Fibroblast of lung (primary cell): Measurements from ENCODE around the gene TGFB3. TPM values are rescaled to one million over a fixed set of nuclear protein-coding genes. Genes with fewer than 3 reads are reported as not detected.

Experiments
- DNase-seq, 2 donors: peaks; one replicate each; pipeline versions ENCODE4 v3.0.0 to v3.0.0-alpha.2; 2010; ENCODE audit warnings: low read depth in 2 of 2
- H2AFZ ChIP-seq: 2 replicates; pipeline ENCODE4 v1.5.1; 2012; ENCODE audit warnings: low read length, control low read depth, inconsistent platforms
- H3K27ac ChIP-seq: 2 replicates; pipeline ENCODE4 v1.5.1; 2011; ENCODE audit warnings: low read length, control low read depth; ENCODE audit not compliant: insufficient read depth
- H3K27me3 ChIP-seq: 2 replicates; pipeline ENCODE4 v1.5.1; 2011; ENCODE audit warnings: mild to moderate bottlenecking, low read length; ENCODE audit not compliant: control insufficient read depth, insufficient read depth
- H3K36me3 ChIP-seq: 2 replicates; pipeline ENCODE4 v1.5.1; 2011; ENCODE audit warnings: low read length; ENCODE audit not compliant: control insufficient read depth, insufficient read depth
- H3K4me1 ChIP-seq: 2 replicates; pipeline ENCODE4 v1.5.1; 2011; ENCODE audit warnings: low read length; ENCODE audit not compliant: control insufficient read depth, insufficient read depth; ENCODE audit errors: extremely low read depth
- H3K4me2 ChIP-seq: 2 replicates; pipeline ENCODE4 v1.5.1; 2011; ENCODE audit warnings: low read length, control low read depth; ENCODE audit not compliant: insufficient read depth; ENCODE audit errors: extremely low read depth
- H3K4me3 ChIP-seq, 4 experiments: fragments of 200-600 bp in 1 of 4; sonication (generic) in 1 of 4; replicated peaks in 1 of 4; 2 replicates each; pipeline ENCODE4 v1.5.1; 2011 to 2016; ENCODE audit warnings: low read length in 4 of 4, low read depth in 3 of 4, mild to moderate bottlenecking in 3 of 4, control low read depth in 2 of 4, inconsistent platforms in 1 of 4, mixed read lengths in 1 of 4; ENCODE audit not compliant: insufficient read depth in 1 of 4; ENCODE audit errors: control extremely low read depth in 1 of 4
- H3K79me2 ChIP-seq: 2 replicates; pipeline ENCODE4 v1.5.1; 2012; ENCODE audit warnings: mild to moderate bottlenecking, low read length, inconsistent platforms; ENCODE audit not compliant: control insufficient read depth, insufficient read depth
- H3K9ac ChIP-seq: 2 replicates; pipeline ENCODE4 v1.5.1; 2011; ENCODE audit warnings: mild to moderate bottlenecking, low read length, control low read depth; ENCODE audit not compliant: insufficient read depth
- H3K9me3 ChIP-seq: 2 replicates; pipeline ENCODE4 v1.5.1; 2012; ENCODE audit warnings: low read depth, low read length; ENCODE audit not compliant: control insufficient read depth, insufficient read depth
- H4K20me1 ChIP-seq: 2 replicates; pipeline ENCODE4 v1.5.1; 2011; ENCODE audit warnings: low read length; ENCODE audit not compliant: control insufficient read depth, insufficient read depth; ENCODE audit errors: extremely low read depth
- EZH2 ChIP-seq: IDR thresholded peaks from 2 replicates; pipeline ENCODE4 v1.5.1; 2012; ENCODE audit warnings: low read length, control low read depth, mild to moderate bottlenecking; ENCODE audit errors: missing control alignments
- polyA plus RNA-seq, 2 donors: library from polyadenylated mRNA; depleted of rRNA in 1 of 2; stranded (reverse) in 1 of 2; unstranded in 1 of 2; fragments of >200 nt; gene quantifications; 2 replicates each; pipeline ENCODE4 v1.2.1, GENCODE V29; 2011 to 2012; ENCODE audit warnings: missing spikeins in 1 of 2
- total RNA-seq: library from RNA; depleted of rRNA; stranded (reverse); fragments of >200 nt; gene quantifications from 2 replicates; pipeline ENCODE4 v1.2.1, GENCODE V29; 2014
- TF ChIP-seq, protein P1 (sequence below), 2 donors: IDR thresholded peaks in 1 of 2; conservative IDR thresholded peaks in 1 of 2; 1 replicate in 1 of 2; 2 replicates in 1 of 2; pipeline ENCODE4 v1.5.1; 2011 to 2012; ENCODE audit warnings: low read length in 2 of 2, control low read depth in 1 of 2, inconsistent platforms in 1 of 2, low read depth in 1 of 2, mild to moderate bottlenecking in 1 of 2

The TGFB3 gene
- total and polyA plus RNA-seq, 2 donors (not counting 1 experiment from before 2014, with no cell fraction given), result 5.9 to 30.8 TPM

DNA sequence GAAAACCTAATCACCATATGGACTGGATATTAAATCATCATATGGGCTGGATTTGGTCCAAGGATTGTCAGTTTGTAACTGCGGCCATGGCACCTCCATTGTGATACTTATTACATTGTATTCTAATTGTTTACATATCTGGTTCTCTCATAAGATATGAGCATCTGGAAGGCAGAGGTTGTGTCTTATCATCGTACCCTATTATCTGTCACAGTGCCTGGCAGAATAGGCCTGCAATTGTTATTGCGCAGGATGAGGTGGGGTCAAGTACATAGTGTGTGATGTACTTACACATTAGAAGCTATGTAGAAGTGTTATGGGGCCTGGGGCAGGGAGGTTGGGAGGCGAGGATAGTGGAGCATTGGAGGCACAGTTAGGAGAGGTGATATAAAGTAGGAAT is 8.5 kb upstream of the TGFB3 start:
- TF ChIP-seq, protein P1, sequence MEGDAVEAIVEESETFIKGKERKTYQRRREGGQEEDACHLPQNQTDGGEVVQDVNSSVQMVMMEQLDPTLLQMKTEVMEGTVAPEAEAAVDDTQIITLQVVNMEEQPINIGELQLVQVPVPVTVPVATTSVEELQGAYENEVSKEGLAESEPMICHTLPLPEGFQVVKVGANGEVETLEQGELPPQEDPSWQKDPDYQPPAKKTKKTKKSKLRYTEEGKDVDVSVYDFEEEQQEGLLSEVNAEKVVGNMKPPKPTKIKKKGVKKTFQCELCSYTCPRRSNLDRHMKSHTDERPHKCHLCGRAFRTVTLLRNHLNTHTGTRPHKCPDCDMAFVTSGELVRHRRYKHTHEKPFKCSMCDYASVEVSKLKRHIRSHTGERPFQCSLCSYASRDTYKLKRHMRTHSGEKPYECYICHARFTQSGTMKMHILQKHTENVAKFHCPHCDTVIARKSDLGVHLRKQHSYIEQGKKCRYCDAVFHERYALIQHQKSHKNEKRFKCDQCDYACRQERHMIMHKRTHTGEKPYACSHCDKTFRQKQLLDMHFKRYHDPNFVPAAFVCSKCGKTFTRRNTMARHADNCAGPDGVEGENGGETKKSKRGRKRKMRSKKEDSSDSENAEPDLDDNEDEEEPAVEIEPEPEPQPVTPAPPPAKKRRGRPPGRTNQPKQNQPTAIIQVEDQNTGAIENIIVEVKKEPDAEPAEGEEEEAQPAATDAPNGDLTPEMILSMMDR (conservative IDR thresholded peaks at IDR 0.05 in 1 of 2, IDR thresholded peaks at IDR 0.05 in 1 of 2; ENCODE audit: low read depth in 1 of 2, low read length in 2 of 2), result no peak
- no peaks in the 10 kb centered on the region for H3K79me2 ChIP-seq
- peaks cover 11% of the 10 kb centered on the region for H3K4me1 ChIP-seq
- no peaks in the 10 kb centered on the region for H3K9me3 ChIP-seq
- no peak overlapping the region for H3K4me2 ChIP-seq
- no peaks in the 10 kb centered on the region for H4K20me1 ChIP-seq
- H3K27me3 ChIP-seq, result no peaks in the 10 kb centered on the region
- H3K36me3 ChIP-seq, result no peaks in the 10 kb centered on the region
- no peak overlapping the region for H3K9ac ChIP-seq
- H3K4me3 ChIP-seq, result no peak overlapping the region
- no peak overlapping the region for H3K27ac ChIP-seq
- DNase-seq, result no peak
- H2AFZ ChIP-seq, result no peak overlapping the region

DNA sequence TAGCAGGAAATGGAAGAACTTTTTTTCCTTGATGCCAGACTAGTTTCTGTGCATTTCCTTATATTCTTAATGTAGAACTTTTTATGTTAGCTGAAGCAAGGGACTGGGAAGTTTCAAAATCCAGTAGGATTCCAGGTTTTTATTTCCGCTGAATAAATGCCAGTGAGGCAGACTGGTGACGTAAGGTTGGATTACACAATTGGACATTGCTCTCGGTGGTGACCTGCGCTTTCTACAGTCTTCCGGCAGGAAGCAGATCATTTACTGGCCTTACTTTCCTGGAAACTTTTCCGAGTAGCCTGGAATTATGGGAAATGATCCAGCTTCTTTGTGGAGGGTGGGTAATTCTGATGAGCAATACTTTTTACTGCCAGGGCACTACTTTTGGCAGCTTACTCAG is 7.3 kb upstream of the TGFB3 start:
- Histone ChIP-seq H2AFZ (no peak overlapping the region), H4K20me1 (no peaks in the 10 kb centered on the region), H3K4me1 (peaks cover 3% of the 10 kb centered on the region), H3K27me3 (no peaks in the 10 kb centered on the region), H3K36me3 (no peaks in the 10 kb centered on the region), H3K27ac (peak overlapping the region; percentile 40), H3K9me3 (no peaks in the 10 kb centered on the region), H3K4me3 (no peak overlapping the region), H3K4me2 (no peak overlapping the region), H3K9ac (no peak overlapping the region), H3K79me2 (no peaks in the 10 kb centered on the region)
- peak; percentile 83 to 91 for DNase-seq
- TF ChIP-seq EZH2, result no peak
- TF ChIP-seq, protein P1 (conservative IDR thresholded peaks at IDR 0.05 in 1 of 2, IDR thresholded peaks at IDR 0.05 in 1 of 2; ENCODE audit: low read depth in 1 of 2, low read length in 2 of 2), result peak in 1 of 2 donors; percentile 3

DNA sequence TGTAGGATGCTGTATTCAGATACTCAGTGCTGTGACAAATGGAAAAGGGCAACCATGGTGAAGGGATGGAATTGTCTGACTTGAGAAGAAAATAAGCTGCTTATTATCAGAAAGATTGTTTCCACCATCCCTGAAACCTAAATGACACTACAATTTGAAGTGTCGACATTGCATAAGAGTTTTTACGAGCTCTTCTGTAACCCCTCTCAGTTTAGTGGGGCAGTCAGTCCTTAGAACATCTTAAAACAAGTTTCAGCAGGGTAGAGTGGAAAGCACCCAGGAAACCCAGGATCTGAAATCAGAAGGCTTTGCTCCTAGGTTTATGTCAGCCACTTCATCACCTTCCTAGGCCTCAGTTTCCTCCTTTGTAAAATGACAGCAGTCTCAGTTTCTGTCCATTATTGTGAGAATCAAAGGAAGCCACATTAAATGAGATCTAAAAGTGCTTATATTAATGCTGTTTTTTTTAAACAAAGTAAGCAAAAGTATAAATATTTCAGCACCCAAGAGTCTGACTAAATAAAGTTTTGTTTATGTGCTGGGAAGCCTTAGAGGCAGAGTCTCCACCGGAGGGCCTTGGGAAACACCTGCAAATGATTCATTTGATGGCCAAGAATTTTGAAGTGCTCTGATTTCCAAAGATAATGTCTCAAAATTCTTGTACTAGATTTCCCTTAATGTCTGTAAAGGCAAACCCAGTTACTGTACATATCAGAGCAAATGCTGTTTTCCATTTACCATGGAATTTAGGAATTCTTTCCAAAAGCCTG is 5.6 kb upstream of the TGFB3 start:
- no peak overlapping the region for H3K9ac ChIP-seq
- TF ChIP-seq, protein P1 (conservative IDR thresholded peaks at IDR 0.05 in 1 of 2, IDR thresholded peaks at IDR 0.05 in 1 of 2; ENCODE audit: low read depth in 1 of 2, low read length in 2 of 2), result no peak
- TF ChIP-seq EZH2, result no peak
- H3K27ac ChIP-seq, result no peak overlapping the region
- DNase-seq, result no peak
- no peaks in the 10 kb centered on the region for H3K79me2 ChIP-seq
- peaks cover 6% of the 10 kb centered on the region for H3K4me1 ChIP-seq
- H4K20me1 ChIP-seq, result no peaks in the 10 kb centered on the region
- H3K4me3 ChIP-seq, result no peak overlapping the region
- H2AFZ ChIP-seq, result no peak overlapping the region
- no peaks in the 10 kb centered on the region for H3K27me3 ChIP-seq
- no peaks in the 10 kb centered on the region for H3K9me3 ChIP-seq
- no peaks in the 10 kb centered on the region for H3K36me3 ChIP-seq
- peak overlapping the region; percentile 5 for H3K4me2 ChIP-seq
